ENCODE measurements around the gene LRP5.
"Not testable (repeated sequence)": the region's sequence is repeated elsewhere in the genome, so short reads cannot be mapped to it uniquely, and the experiment has no call there.

Gene LRP5

DNA sequence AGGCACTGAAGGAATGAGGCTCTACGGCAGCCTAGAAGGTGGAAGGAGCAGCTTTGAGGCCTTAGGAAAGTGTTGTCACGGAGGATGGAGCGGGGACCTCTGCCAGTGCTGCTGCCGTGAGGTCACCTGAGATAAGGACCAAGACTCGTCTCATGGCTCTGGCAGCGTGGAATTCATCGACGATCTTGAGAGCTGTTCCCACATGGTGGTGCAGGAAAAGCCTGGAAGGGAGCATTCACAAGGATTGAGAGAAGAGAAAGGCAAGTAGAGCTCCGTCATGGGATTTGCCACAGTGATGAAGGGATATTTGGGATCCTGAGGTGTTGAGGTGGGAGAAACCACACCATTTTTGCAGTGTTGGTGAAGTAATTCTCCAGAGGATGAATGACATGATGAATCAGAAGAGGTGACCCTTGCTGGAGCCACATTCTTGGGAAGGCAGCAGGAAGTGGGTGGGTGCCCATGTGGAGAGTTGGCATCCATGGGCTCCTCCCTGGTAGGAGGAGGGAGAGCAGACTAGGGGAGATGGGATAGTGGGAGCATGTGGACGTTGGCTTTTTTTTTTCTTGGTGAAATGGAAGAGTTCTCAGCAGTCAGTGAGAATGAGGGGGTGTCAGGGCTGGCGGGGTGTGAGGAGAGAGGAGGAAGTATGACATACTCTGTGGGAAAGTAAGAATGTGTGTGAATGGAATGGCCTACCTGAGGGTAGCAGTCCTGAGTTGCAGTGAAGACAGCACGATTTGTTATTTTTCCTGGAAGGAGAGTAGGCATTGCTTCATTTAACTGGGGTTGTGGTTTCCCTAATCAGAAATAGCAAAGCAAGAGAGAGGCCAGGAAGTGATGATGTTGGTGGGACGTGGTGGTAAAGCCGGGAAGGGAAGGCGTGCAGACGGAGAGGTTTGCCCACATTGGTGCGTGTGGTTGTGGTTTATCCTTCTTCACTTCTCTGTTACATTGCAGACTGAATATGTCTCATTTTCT is 159.3 kb downstream of the LRP5 start:
- DNase-seq: no peak

DNA sequence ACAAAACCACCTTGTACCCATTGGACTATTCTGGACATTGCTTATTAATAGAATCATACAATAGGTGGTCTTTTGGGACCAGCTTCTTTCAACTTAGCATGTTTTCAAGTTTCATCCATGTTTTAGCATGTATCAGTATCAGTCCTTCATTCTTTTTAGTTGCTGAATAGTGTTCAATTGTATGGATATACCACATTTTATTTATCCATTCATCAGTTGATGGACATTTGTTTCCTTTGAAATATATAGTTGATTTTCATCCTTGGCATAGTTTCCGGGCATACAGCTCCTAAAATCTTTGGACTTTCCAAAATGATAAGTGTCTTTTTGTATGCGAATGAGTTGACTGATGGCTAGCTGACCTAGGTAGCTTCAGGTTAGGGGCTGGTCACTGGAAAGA is 160.4 kb downstream of the LRP5 start:
- DNase-seq: no peak

DNA sequence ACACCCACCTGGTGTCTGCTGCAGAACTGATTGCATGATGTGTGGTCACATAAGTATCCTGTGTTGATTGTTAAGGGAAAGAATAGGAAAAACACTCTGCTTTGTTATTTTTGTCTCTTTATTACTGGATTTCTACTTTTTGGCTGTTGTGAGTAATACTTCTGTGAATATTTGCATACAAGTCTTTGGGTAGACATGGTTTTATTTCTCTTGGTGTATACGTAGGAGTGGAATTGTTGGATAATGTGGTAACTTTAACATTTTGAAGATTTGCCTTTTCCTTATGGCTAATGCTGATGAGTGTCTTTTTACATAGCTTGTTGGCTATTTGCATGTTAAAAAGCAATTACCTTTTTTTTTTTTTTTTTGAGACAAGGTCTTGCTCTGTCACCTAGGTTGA is 161.3 kb downstream of the LRP5 start:
- no peak for DNase-seq

- DNase-seq: not testable (repeated sequence)
Measured at GRCh38 chr11:68475626-68476025, 163.2 kb downstream of the LRP5 start.

DNA sequence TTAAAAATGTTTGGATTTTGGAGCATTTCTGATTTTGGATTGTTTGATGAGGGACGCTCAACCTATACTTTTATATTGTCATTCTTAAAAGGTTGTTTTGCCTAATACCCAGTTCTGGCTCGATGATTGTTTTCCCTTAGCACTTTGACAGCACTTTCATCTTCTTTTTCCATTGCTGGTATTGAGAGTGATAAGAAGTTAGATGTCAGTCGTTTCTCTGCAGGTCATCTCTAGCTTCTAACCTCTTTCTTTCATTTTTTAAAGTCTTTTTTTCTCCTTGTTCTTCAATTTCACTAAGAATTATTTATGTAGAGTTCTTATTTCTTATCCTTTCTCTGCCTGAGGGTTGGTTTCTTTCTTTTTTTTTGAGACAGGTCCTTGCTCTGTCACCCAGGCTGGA is 167.0 kb downstream of the LRP5 start:
- DNase-seq: no peak

- no peak for DNase-seq
Measured at GRCh38 chr11:68480193-68480592, 167.8 kb downstream of the LRP5 start.

DNA sequence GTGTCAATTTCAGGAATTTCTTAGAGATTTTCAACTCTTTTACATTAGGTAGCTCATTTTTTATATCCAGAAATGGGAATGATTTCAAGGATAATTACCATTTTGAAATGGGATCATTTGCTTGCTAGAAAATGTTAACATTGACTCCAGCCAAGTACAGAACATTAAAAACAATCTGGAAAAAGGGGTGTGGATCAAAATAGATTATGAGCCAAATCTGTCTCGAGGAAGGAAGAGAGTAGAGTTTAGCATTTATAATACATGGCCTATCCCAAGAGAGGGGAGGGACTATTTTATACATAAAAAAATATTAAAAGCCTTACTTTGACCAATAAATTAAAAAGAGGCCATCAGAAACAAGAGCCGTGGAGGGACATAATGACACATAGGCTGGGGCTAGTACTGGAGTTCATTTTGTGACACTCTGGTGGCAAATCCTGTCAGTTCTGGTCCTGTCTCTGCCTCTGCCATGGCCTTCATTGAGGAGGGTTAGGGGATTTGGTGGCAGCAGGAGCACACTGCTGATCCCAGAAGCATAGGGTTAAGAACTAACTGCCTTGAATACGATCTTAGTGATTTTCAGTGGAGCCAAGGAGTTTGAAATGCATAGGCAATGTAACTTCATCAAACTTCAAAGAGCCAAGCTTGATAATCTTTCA is 168.6 kb downstream of the LRP5 start:
- DNase-seq: no peak

DNA sequence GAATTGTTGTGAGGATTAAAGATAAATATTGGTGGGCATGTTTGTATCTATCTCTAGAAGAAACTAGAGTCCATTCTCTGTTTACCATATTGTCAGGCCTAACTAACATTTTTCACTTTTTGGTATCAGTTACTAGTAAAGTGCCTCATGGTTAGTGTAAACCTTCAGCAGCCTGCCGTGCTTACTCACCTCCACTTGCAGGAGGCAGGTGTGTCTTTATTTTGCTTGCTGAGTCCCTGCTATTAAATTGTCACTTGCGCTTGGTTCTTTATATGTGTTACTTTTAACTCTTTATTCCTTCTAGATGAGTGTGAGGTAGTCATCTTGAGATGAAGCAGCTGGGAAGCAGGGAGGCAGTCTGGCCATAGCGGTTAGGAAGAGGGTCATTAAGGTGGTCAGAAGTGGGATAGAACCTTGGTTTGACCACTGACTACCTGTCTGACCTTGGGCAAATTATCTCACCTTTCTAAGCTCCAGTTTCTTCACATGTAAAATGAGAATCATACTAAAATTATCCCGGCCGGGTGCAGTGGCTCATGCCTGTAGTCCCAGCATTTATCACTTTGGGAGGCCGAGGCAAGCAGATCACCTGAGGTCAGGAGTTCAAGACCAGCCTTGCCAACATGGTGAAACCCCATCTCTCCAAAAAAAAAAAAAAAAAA is 169.3 kb downstream of the LRP5 start:
- DNase-seq: no peak

- no peak for DNase-seq
Measured at GRCh38 chr11:68488623-68489022, 176.2 kb downstream of the LRP5 start.

DNA sequence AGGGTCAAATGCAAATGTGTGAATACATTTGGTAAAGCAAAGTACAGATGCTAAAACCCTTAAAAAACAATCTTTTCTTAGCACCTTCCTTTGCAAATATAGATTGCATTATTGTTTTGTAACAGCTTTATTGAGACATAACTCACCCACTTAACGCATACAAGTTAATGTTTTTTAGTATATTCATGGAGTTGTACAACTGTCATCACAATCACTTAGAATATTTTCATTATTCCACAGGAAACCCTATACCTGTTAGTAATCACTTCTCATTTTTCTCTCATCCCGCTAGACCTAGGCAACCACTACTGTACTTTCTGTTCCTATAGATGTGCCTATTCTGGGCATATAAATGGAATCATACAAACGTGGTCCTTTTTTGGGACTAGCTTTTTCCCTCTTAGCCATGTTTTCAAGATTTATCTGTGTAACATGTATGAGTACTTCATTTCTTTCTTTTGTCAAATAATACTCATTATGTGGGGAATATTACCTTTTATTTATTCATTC is 182.9 kb downstream of the LRP5 start:
- DNase-seq: no peak

DNA sequence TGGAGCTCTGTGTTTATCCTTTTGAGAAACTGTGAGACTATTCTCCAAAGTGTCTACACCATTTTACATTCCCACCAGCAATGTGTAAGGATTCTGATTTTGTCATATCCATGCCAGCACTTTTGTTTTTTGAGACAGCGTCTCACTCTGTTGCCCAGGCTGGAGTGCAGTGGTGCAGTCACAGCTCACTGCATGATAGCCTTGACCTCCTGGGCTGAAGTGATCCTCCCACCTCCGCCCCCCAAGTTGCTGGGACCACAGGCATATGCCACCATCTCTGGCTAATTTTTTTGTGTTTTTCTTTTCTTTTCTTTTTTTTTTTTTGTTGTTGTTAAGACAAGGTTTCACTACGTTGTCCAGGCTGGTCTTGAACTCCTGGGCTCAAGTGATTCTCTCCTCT is 183.5 kb downstream of the LRP5 start:
- no peak for DNase-seq

- DNase-seq: no peak
Measured at GRCh38 chr11:68497761-68498160, 185.4 kb downstream of the LRP5 start.

DNA sequence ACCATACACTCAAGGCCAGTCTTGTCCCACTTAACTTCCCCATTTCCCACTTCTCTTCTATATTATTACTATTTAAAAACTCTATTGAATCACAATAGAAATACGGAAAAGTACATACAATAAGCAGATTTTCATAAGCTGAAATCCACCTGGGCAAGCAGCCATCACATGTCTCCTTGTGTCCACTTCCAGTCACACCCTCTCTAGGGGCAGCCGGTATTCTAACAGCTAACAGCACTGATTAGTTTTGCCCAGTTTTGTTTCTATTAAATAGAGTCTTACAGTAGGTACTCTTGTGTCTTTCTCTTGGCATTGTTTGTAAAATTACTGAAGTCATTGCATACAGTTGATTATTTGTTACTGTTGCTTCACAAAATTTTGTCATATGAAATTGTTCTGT is 185.9 kb downstream of the LRP5 start:
- DNase-seq: no peak

All from NCI-H1417 treated with DMSO at 0.1 percent for 48 hours (cell line).